ENCODE data around the gene ZNF462.

DNA sequence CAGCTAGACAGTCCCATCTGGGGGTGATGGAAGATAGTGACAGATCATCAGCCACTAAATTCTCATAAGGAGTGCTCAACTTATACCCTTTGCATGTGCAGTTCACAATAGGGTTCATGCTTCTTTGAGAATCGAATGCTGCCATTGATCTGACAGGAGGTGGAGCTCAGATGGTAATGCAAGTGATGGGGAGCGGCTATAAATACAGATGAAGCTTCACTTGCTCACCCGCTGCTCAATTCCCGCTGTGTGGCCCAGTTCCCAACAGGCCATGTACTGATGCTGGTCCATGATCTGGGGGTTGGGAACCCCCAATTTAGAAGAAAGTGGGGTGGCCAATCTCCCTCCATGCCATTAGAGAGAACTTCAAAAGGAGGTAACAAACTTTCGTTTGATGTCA lies 44.9 kb upstream of the ZNF462 start:
- no peak for TF ChIP-seq POLR2A (IDR thresholded peaks at IDR 0.05)
- TF ChIP-seq, protein P1, sequence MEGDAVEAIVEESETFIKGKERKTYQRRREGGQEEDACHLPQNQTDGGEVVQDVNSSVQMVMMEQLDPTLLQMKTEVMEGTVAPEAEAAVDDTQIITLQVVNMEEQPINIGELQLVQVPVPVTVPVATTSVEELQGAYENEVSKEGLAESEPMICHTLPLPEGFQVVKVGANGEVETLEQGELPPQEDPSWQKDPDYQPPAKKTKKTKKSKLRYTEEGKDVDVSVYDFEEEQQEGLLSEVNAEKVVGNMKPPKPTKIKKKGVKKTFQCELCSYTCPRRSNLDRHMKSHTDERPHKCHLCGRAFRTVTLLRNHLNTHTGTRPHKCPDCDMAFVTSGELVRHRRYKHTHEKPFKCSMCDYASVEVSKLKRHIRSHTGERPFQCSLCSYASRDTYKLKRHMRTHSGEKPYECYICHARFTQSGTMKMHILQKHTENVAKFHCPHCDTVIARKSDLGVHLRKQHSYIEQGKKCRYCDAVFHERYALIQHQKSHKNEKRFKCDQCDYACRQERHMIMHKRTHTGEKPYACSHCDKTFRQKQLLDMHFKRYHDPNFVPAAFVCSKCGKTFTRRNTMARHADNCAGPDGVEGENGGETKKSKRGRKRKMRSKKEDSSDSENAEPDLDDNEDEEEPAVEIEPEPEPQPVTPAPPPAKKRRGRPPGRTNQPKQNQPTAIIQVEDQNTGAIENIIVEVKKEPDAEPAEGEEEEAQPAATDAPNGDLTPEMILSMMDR (IDR thresholded peaks at IDR 0.05) = no peak
- TF ChIP-seq EP300 (IDR thresholded peaks at IDR 0.05) = no peak
